HG03460 (cell line): Measurements from ENCODE around the gene C22orf31.

Experiments used
- ATAC-seq: cut with Tn5 transposase; IDR thresholded peaks from one replicate; pipeline ENCODE4 v1.9.1; 2021; ENCODE audit not compliant: unreplicated experiment

The C22orf31 gene

DNA sequence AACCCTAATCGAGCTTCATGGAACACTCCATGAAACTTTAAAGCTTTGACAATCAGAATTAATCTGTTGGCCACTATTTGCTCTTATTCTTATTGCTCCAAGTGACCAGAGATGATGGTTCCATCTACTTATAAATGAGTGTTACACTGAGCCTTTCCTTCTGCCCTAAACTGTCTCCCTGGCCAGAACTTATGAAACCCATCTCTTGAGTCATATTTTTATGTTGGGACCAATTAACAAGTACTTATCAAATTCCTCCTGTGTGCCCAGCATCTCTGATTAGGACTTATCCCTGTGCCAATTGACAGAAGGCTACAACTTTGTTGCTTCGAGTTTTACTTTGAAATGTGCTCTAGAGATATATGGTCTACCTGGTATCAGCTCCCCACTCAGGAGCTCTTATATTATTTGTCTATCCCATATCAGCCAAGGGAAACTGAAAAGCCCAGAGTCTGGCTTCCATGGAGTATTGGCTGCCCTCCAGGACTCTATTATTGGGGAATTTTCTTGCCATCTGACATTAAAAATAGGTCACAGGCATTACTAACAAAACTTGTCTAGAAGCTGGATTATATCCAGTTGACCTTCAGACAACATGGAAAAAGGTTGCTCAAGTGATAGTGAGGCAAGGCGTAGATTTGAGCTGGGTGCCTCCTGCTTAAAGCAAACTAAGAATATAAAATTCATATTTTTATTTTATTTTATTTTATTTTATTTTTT, 20.0 kb upstream of the C22orf31 start:
- no peak for ATAC-seq

DNA sequence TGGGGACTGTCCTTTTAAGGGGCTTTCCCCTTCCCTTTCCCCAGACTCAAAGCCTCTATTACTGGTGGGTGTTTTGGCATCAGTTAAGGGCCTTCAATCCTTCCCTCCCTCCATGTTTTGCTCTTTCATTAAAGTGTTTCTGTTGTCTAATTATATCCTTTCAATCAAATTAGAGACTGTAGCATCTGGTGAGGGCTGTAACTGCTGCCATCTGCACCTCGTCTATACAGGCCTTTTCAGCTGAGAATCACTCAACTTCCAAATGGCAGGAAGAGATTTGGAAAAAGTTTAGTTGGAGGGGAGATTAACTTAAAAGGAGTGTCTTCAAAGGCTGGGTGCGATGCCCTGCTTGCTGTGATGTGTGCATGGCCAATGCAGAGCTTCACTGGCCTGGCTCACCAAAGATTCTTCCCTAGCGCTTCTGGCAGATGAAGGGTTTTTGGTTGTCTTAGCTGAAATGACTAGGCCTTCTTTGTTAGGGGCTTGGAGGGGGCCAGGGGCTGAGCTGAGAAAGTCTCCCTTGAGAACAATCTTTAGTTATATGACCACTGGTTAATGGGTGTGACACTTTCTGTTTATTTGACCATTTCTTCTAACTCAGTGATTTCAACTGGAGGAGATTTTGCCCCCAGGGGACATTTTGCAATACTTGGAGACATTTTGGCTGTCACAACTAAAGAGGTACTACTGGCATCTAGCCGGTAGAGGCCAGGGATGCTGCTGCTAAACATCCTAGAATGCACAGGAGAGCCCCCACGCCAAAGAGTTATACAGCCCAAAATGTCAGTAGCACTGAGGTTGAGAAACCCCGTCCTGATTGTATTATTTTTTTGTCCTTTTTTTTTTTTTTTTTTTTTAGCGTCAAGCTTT, 18.7 kb upstream of the C22orf31 start:
- ATAC-seq = no peak

DNA sequence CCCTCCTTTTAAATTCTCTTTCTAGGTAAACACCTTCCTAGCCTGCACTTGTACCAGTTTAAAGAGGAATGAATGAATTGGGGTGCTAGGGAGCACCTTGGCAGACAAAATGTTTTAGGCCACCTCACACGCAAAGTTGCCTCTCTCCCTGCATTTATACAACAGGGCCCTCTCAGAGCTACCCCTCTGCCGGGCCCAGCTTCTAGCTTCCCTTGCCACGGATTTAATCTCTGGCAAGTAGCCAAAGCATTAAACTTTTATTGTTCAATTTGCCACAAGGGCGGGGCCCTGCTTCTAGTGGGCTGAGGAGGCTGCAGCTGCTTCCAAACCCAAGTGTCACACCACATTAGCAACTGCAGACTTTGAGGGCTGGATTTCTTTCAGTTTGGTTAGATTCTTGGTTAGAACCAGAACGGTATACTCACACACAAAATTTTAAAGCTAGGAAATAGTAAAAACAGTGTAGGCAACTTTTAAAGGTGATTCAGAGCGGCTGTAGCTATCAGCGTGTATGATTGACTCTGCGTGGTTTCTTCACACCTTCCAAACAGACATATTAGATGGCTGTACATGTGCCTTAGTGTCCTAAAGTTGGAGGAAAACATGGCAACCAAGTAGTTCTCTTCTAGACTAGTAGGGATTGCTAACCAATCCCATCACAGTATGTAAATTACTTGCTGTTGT, 17.7 kb upstream of the C22orf31 start:
- ATAC-seq = no peak

DNA sequence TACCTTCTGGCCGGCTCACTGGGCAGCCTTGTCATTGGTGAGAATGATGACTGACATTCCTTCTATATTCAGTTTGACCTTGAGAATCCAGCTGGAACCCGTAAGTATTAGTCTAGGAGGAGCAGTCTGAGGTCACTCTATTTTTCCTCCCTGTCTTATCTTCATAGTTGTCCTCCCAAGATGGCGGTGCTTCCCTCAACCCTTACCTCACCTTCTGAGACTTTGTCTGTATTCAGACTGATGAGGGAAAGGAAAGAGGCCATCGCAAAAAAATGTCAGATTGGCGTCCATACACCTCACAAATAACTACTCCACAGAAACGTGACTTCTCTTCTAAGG, 17.2 kb upstream of the C22orf31 start:
- ATAC-seq = no peak

DNA sequence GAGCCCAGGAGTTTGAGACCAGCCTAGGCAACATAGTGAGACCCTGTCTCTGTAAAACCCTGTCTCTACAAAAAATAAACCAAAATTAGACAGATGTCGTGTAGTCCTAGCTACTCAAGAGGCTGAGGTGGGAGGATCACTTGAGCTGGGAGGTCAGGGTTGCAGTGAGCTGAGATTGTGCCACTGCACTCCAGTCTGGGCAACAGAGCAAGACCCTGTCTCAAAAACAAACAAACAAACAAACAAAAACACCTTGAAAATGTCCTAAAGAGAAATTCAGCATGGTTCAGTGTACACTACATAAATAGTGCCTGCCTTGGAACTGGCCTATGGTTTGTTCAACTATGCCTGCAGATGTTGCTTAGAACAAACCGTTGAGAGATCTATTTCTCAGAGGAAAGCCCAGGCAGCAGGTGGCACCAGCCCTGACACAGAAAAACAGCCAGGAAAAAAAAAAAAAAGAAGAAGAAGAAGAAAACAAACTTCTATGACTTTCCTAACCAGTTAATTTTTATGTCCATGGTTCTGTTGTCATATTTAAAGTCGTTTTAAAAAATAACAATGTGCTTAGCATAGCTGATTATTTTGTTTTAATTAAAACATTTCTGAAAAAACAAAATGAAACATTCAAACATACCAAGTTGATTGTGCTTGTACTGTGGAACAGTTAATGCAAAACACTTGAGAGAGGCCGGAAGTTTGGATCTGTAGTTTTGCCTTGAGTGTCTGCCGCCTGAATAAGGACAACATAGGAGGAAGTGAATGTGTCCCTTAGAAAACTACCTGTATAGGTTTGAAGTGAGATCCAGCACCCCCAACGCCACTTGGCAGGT, 16.6 kb upstream of the C22orf31 start:
- no peak for ATAC-seq

DNA sequence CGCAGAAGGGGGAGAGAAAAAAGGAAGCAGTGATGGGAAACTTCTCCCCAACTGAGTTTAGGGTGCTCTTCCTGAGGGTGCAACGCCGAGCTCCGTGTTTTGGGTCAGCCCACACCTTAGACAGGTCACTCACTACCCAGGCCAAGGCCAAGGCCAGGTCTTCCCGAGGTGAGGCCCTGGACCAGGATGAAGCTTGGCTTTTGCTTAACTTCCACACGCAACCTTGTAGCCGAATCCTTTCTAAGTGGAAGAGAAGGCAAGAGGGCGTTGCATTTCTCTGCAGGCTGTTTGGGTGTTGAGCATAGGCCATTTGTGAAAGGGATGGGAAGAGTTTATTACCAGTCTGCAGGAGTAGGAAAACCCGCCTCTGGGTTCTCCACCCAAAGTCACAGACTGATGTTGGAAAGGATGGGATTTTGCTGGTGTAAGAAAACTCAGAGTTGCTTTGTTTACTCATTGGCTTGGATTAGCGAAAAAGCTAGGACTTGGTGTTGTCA, 12.7 kb upstream of the C22orf31 start:
- ATAC-seq = no peak

DNA sequence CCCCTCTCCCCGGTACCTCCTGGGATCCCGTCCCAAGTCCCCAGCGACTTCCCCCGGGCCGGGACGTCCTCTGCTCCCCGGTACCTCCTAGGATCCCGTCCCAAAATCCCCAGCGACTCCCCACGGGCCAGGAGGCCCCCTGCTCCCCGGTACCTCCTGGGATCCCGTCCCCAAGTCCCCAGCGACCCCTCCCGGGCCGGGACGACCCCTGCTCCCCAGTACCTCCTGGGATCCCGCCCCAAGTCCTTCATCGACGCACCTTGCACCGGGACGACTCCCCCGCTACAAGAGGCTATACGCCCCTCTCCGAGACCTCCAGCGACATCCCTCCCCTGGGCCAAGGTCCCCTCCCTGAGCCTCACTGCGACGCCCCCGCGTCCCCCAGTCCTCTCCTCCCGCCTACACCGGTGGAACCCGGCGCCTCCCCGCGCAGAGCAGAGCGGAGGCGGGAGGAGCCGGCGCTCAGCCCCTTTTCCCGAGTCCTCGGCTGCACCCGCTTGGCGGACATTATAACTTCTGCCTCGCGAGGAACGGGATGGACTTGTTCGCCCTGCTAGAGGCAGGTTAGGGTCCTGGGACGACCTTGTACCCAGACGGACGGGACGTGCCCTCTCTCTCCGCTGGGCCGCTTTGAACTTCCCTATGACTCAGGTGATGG, 12.1 kb upstream of the C22orf31 start:
- no peak for ATAC-seq

DNA sequence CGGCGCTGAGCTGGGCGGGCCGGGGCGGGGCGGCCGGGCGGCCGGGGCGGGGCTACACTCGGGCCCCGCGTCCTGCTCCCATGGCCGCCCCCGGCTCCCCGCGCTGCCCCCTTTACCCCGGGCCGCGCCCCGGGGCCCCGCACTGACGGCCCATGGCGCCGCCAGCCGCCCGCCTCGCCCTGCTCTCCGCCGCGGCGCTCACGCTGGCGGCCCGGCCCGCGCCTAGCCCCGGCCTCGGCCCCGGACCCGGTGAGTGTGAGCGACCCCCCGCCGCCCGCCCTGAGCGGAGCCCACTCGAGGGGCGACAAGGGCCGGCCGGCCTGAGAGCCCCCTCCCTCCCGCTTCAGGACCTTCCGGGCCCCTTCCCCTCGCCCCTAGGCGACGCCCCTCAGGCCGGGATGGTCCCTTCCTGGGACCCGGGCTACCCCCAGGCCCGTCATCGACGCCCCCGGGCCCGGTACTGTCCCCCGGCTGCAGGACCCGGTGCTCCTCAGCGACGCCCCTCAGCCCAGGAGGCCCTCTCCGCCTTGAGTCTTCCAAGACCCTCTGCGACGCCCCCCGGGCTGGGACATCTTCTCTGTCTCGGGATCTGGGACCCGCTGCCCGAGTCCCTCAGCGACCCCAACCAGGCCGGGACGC, 11.5 kb upstream of the C22orf31 start, which contains the start of gene KREMEN1:
Gene KREMEN1, plus strand, starts transcription at position 57 of the 639 bp plus-strand sequence. Its CDS starts 96 bp downstream, at position 153.
- no peak for ATAC-seq

DNA sequence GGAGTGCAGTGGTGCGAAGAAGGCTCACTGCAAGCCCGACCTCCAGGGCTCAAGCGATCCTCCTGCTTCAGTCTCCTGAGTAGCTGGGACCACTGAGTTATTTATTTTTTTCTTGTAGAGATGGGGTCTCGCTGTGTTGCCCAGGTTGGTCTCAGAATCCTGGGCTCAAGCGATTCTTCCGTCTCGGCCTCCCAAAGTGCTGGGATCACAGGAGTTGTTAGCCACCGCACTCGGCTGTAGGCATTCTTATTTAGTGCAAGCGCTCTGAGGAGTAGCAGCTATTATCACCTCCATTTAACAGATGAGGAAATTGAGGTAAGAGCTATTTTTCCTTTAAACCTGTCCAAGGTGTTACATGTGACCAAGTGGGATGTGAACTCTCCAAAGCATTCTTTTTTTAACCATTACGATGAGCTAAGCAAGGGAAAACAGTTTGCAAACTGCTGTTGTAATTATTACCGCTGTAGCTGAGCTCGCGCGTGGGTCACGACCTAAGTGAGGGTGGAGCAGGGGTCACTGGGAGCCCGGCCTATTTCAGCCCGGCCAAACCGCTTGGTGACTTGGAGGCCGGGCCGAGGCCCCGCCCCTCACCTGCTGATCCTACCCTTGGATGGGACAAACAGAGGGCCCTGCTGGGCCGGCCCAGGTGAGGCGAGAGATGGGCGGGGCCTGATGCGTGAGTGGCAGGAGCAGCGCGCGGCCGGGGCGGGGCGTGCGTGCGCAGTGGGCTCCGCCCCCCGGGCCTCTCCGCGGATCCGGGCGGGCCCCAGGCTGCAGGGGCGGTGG, 10.8 kb upstream of the C22orf31 start:
- ATAC-seq = peak; percentile 83

DNA sequence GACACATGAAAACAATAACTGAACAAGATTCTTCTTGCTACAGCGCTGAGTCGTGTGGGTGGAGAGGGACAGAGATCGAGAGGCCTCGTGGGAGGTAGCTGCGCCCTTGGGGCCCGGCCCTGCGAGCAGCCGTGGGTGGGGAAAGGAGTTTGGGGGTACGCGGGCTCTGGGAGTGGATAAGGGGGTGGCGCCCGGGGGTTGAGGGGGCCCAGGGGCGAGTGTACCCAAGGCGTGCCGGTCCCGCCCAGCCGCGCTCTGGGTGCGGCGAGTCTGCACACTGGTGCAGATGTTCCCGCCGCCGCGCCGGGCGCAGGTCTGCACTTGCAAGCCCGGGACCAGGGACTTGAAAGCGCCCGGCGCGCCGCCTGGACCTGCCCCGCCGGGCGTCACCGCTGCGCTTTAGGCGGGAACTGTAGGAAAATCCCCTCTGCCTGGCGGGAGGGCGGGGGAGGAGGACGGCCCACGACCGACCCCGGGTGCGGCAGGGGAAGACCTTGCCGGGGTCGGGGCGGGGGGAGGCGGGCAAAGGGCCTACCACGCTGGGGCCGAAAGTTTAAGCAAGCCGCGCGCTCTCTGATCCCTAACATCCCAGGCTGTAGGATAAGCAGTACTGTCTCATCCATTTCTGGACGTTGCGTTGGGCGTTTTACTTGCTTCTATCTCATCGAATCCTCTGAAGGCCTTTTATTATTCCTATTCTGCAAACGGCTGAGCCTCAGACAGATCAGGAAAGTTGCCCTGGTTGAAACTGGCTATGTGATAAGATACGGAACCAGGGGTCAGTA, 9.8 kb upstream of the C22orf31 start:
- ATAC-seq = no peak

DNA sequence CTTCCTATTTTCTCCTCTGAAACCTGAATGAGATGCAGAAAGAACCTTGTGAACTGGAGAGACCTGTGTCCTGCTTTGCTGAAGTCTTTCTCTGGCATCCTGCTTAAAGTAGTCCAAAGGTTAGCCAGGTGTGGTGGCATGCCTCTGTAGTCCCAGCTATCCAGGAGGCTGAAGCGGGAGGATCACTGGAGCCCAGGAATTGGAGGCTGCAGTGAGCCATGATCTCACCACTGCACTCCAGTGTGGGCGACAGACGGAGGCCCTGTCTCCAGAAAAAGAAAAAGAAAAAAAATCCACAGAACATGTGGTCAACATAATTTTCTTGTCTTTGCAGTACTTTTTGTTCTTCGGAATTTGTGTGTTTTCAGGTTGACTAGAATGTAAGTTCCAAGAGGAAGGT, 8.9 kb upstream of the C22orf31 start:
- no peak for ATAC-seq

DNA sequence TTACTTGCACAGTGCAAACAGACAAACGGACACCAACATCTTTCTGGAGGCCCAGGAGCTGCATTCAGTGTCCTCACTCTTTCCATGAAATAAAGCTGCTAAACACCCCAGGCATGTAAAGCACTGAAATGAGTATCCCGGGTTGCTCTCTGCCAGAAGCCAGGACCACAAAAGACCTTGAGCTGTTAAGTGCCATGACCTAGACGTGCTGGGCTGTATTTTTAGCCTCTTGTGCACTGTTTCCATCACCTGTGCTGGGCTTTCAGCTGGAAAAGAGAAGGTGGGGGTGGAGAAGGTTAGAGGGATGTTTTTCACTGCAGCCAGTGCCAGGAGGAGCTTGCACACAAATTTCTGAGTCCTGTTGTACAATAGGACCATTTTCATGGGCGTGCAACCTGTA, 7.8 kb upstream of the C22orf31 start:
- ATAC-seq = no peak

DNA sequence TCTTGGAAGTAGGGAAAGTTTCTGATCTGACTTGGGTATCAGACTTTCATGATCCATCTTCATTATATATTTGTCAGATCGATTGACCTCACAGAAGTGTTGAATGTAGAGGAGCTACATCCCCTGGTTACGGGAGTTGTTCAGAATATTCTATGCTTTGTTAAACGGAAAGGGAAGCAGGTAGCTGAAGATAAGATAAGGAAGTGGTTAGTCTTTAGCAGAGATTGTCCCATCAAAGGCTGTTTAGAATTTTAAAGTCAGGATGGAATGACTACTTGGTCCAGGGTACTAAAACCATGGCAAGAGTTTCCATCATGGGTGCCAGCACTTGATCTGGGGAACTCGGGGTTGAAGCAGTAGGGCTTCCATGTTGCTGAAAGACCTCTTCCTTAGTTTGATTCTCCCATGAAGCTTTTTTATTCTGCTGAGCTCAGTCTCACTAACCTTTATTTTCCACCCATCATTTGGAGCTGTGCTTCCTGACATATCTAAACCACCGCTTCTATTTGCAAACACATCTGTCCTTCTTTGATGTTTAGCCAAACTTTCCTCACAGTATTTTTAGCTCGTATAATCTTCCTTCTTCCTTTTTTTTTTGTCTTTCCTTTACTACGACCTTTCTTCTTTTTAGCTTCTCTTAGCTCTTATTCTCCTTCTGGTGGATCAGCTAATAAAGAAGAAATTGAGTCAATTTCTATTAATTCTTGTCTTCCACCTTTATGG, 4.0 kb upstream of the C22orf31 start:
- no peak for ATAC-seq

DNA sequence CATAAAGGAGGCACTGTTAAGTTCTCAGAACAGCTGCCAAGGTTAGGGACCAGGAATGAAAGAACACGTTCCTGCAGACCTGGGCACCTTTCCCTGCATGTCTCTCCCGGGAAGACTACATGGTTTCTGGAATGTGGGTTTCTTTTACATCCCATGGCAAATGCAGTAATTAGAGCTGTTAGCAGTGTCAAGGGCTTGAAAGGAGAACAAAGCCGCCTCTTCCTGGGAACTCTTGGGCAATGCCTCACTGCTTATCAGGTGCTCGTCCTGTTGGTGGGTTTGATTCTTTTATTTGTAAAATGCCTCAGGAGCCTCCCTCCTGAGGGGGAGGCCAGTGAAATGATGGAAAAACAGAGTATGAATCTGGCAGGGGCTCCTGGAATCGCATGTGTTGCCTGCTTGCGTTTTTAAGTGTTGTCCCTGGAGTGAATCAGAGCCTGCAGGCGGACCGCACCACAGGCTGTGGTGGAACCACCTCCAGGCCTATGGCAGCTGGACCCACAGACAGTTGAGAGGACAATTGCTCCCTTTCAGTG, 723 bp upstream of the C22orf31 start:
- ATAC-seq = no peak

DNA sequence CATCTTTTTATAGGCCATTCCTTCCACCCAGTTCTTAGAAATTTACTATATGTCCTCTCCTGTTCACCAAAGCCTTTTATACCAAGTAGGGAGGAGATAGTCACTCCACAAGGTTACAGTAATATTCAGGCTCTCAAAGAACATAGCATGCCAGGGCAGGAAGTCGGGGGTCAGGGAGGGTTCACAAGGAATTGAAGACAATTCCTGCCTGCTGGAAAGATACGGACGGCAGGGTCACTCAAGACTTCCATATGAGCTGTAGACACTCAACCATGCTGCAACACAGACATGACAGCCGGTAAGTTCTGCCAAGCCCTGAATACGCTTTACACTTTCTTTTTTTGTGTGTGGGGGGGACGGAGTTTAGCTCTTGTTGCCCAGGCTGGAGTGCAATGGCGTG, 700 bp downstream of the C22orf31 start:
- no peak for ATAC-seq

DNA sequence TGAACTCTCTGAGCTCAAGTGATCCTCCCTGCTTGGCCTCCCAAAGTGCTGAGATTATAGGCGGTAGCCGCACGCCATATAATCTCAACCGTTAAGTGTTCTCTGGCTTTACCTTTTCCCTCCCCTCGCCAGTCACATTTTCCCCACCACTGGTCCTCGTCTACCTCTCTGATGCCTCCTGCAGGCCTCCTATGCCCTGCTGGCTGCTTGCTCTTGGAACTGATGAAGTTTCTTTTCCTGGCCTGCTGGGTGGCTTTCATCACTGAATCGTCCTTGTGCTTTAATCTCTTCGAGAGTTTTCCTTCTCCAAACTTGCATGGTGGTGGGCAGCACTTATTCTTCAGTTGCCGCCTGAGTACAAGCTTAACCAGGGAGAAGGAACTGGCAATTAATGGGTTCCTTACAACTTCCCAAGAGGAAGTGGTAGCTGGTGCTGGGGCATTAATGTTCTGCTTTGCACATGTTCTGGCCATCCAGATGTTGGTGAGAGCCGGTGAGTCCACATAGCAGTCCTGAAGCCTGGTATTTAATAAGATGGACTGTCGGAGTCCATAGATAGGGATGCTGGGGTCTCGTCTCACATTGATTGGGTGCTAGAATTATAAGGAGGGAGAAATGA, 1.3 kb downstream of the C22orf31 start:
- ATAC-seq = no peak

DNA sequence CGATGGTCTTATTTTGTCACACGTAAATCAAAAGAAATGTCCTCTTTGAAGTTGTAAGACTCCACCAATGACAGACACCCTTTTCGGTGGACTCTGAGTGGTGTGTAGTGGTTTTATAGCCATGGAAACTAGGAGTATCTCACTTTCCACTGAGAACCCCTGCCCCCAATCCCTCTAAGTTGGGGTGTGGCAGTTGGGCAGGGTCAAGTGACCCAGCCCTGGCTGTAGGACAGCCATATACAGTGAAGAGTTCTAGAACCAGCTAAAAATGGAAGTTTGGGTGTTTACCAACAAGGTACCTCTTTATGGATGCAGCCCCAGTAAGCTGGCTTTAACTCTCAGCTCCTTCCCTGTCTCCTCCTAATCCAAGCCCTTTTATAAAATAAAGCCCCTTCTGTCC, 5.2 kb downstream of the C22orf31 start:
- ATAC-seq = no peak
